Vagina (tissue), 2 donors: ENCODE data around the gene DIRAS1.

Source experiments
- CTCF ChIP-seq, 3 experiments: fragments of 450-650 bp in 2 of 3; fragments of 200-600 bp in 1 of 3; sonication (generic) in 1 of 3; IDR thresholded peaks; one replicate each; pipeline ENCODE4 v1.5.1; 2017 to 2019; ENCODE audit warnings: antibody characterized with exemption in 3 of 3, mild to moderate bottlenecking in 2 of 3, moderate library complexity in 2 of 3
- POLR2A ChIP-seq, 2 donors: fragments of 450-650 bp; IDR thresholded peaks; one replicate each; pipeline ENCODE4 v1.6.1; 2017; ENCODE audit warnings: antibody characterized with exemption in 2 of 2, mild to moderate bottlenecking in 2 of 2, moderate library complexity in 2 of 2
- POLR2AphosphoS5 ChIP-seq, 2 donors: sonication (generic); formaldehyde crosslinking; IDR thresholded peaks; one replicate each; pipeline ENCODE4 v1.9.0; 2017; ENCODE audit warnings: antibody characterized with exemption in 2 of 2, mild to moderate bottlenecking in 2 of 2, low read depth in 1 of 2; ENCODE audit not compliant: insufficient read depth in 1 of 2

GRCh38 chr19:2747349-2747748, 26.2 kb upstream of the DIRAS1 start:
- TF ChIP-seq CTCF (IDR thresholded peaks at IDR 0.05) (no peak), POLR2A (IDR thresholded peaks at IDR 0.05) (no peak), POLR2AphosphoS5 (IDR thresholded peaks at IDR 0.05; ENCODE audit: insufficient read depth in 1 of 2, low read depth in 1 of 2) (no peak)
